PC-9 (cell line): Measurements from ENCODE around the gene GRM8.

Experiments
- EZH2 ChIP-seq: fragments of 200-600 bp; sonication (generic); IDR thresholded peaks from 2 replicates; pipeline ENCODE4 v1.8.0; 2017; ENCODE audit warnings: antibody characterized with exemption, low read depth
- TF ChIP-seq, protein P1 (sequence below): fragments of 200-600 bp; sonication (generic); conservative IDR thresholded peaks from 2 replicates; pipeline ENCODE4 v1.6.1; 2017; ENCODE audit warnings: mixed run types, antibody characterized with exemption, mild to moderate bottlenecking, moderate library complexity

DNA sequence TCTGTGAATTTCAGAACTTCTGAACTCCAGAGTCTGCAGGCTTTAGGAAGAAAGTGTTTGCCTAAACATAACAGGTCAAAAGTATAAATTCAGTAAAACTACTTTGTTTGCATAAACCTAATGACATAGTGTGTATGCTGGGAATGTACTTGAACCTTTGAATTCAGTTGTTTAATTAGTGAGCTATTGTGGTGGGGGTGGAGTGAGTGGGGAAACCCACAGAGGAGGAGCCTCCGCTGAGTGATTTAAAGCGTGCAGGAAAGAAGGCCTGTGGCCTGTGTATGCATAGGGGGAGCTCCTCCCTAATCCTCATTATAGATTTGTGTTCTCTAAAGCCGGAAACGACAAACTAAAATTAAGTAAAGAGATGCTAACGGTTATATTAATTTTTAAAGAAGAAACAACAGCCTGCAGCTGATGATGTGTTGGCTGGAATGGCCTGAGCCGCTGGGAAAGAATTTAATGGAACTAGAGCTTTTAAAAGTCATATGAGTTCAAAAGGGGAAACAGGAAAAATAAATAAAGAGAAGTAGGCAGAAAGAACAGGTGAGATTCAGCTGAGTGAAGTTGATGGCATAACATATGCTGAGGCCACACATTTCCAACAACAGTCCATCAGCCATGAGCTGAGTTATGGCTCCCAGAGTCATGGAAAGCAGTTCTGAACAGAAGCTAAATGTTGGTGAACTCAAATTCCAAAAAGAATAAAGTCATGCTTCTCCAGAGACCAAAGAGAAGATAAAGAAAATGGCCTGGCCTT is 595.0 kb downstream of the GRM8 start:
- TF ChIP-seq, protein P1, sequence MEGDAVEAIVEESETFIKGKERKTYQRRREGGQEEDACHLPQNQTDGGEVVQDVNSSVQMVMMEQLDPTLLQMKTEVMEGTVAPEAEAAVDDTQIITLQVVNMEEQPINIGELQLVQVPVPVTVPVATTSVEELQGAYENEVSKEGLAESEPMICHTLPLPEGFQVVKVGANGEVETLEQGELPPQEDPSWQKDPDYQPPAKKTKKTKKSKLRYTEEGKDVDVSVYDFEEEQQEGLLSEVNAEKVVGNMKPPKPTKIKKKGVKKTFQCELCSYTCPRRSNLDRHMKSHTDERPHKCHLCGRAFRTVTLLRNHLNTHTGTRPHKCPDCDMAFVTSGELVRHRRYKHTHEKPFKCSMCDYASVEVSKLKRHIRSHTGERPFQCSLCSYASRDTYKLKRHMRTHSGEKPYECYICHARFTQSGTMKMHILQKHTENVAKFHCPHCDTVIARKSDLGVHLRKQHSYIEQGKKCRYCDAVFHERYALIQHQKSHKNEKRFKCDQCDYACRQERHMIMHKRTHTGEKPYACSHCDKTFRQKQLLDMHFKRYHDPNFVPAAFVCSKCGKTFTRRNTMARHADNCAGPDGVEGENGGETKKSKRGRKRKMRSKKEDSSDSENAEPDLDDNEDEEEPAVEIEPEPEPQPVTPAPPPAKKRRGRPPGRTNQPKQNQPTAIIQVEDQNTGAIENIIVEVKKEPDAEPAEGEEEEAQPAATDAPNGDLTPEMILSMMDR = no peak
- no peak for TF ChIP-seq EZH2
